ENCODE results near the gene SMAD6. TPM values are rescaled to one million over a fixed set of nuclear protein-coding genes. Genes with fewer than 3 reads are reported as not detected.

Gene SMAD6
- total and polyA plus RNA-seq, 9 of the 15 experiments (the other 6 are each of a cell fraction or from before 2014, with no cell fraction given), result 0.10 to 15.5 (median 3.7) TPM

GRCh38 chr15:66700802-66701421 is 1.1 kb upstream of the SMAD6 start (continued):
- no peak for TF ChIP-seq THRB (CRISPR knock-in tag; conservative IDR thresholded peaks at IDR 0.05)
- TF ChIP-seq NRF1 (conservative IDR thresholded peaks at IDR 0.05 in 1 of 2, IDR thresholded peaks at IDR 0.05 in 1 of 2), result peak; percentile 20 to 34; a peak in 3 of 4 replicates
- TF ChIP-seq ZBTB12 (CRISPR knock-in tag; IDR thresholded peaks at IDR 0.05), result no peak
- TF ChIP-seq ETV5 (CRISPR knock-in tag; IDR thresholded peaks at IDR 0.05; ENCODE audit: low read depth), result no peak
- no peak for TF ChIP-seq ZNF398 (CRISPR knock-in tag; IDR thresholded peaks at IDR 0.05)
- no peak for TF ChIP-seq TAF9B (IDR thresholded peaks at IDR 0.05; ENCODE audit: partially characterized antibody)
- peak; percentile 78; the same call in 1 of the 2 replicates for TF ChIP-seq SAFB (IDR thresholded peaks at IDR 0.05; ENCODE audit: borderline replicate concordance, low read depth, low read length)
- TF ChIP-seq EGR1 (conservative IDR thresholded peaks at IDR 0.05), result 0 out of 2 replicates have a peak, but pooled peaks have one; percentile 3
- no peak for TF ChIP-seq ZNF408 (CRISPR knock-in tag; IDR thresholded peaks at IDR 0.05; ENCODE audit: low read depth)
- no peak for TF ChIP-seq SRSF1 (IDR thresholded peaks at IDR 0.05; ENCODE audit: low read depth, low read length)
- no peak for TF ChIP-seq NCOA1 (IDR thresholded peaks at IDR 0.05; ENCODE audit: low read depth)
- TF ChIP-seq YY1 (IDR thresholded peaks at IDR 0.05; ENCODE audit: borderline replicate concordance in 1 of 3, control insufficient read depth in 1 of 3, extremely low read depth in 1 of 3, insufficient read depth in 3 of 3, insufficient read length in 1 of 3, insufficient replicate concordance in 2 of 3, low read depth in 1 of 3, low read length in 2 of 3), result peak in 2 of 3 experiments; percentile 76 to 87
- TF ChIP-seq SIX5 (IDR thresholded peaks at IDR 0.05; ENCODE audit: borderline replicate concordance in 1 of 2, insufficient read depth in 1 of 2, low read depth in 1 of 2, low read length in 2 of 2), result no peak
- peak in 1 of 2 experiments; percentile 60; a peak in 1 of 4 replicates for TF ChIP-seq SIN3A (IDR thresholded peaks at IDR 0.05; ENCODE audit: borderline replicate concordance in 2 of 2, control insufficient read depth in 1 of 2, low read depth in 2 of 2, low read length in 2 of 2)
- no peak for TF ChIP-seq ZNF609 (CRISPR knock-in tag; IDR thresholded peaks at IDR 0.05; ENCODE audit: borderline replicate concordance)

Data from K562 (cell line).